HFFc6 (cell line): ENCODE results near the gene VSTM2L. TPM values are rescaled to one million over a fixed set of nuclear protein-coding genes. Genes with fewer than 3 reads are reported as not detected.

Experiments used
- DNase-seq: peaks from one replicate; pipeline ENCODE4 v3.0.0-alpha.2; 2018
- H3K27ac Mint-ChIP-seq: 2 replicates; pipeline ENCODE4 v1.8.0; 2020; ENCODE audit warnings: mild to moderate bottlenecking, mixed read lengths
- H3K27me3 Mint-ChIP-seq: 2 replicates; pipeline ENCODE4 v1.8.0; 2021; ENCODE audit warnings: mild to moderate bottlenecking, moderate library complexity, mixed read lengths; ENCODE audit not compliant: insufficient read depth
- H3K36me3 Mint-ChIP-seq: 2 replicates; pipeline ENCODE4 v1.8.0; 2021; ENCODE audit warnings: low read depth, mixed read lengths
- H3K4me1 Mint-ChIP-seq: 2 replicates; pipeline ENCODE4 v1.8.0; 2020; ENCODE audit warnings: low read depth, mixed read lengths
- H3K4me3 Mint-ChIP-seq: 2 replicates; pipeline ENCODE4 v1.8.0; 2020; ENCODE audit warnings: mild to moderate bottlenecking, moderate library complexity, mixed read lengths
- H3K9me3 Mint-ChIP-seq: 2 replicates; pipeline ENCODE4 v1.8.0; 2020; ENCODE audit warnings: mild to moderate bottlenecking, mixed read lengths
- CTCF ChIP-seq: fragments of 200-600 bp; sonication (generic); IDR thresholded peaks from 2 replicates; pipeline ENCODE4 v1.5.0; 2021; ENCODE audit warnings: antibody characterized with exemption, mild to moderate bottlenecking
- total RNA-seq, 6 experiments: library from RNA; stranded (reverse); fragmentation: NEBNext Ultra II Directional; extraction: Animal tissue kit (Norgen Biotek cat#: 25700); gene quantifications; 2 replicates in 1 of 6; 3 replicates in 5 of 6; pipeline ENCODE4 v1.2.3, GENCODE V29; 2021

The VSTM2L gene
- total RNA-seq, 6 experiments from 2014 or later: 0.12 to 0.95 (median 0.55) TPM; not detected in 2

GRCh38 chr20:37875460-37876175 is 27.3 kb upstream of the VSTM2L start:
- H3K36me3 Mint-ChIP-seq: peaks cover 4% of the 10 kb centered on the region; the same call in 1 of the 2 replicates
- no peaks in the 10 kb centered on the region for H3K9me3 Mint-ChIP-seq
- no peak overlapping the region for H3K27ac Mint-ChIP-seq
- no peaks in the 10 kb centered on the region for H3K4me1 Mint-ChIP-seq
- H3K27me3 Mint-ChIP-seq: peaks cover 7% of the 10 kb centered on the region
- no peak overlapping the region for H3K4me3 Mint-ChIP-seq
- TF ChIP-seq CTCF: no peak
- no peak for DNase-seq

GRCh38 chr20:37876863-37877262 is 26.1 kb upstream of the VSTM2L start:
- peaks cover 12% of the 10 kb centered on the region for H3K27me3 Mint-ChIP-seq

GRCh38 chr20:37877832-37878772 is 24.8 kb upstream of the VSTM2L start:
- Mint-ChIP-seq H3K27ac (no peak overlapping the region), H3K36me3 (no peaks in the 10 kb centered on the region), H3K27me3 (peaks cover 17% of the 10 kb centered on the region), H3K4me3 (no peak overlapping the region), H3K4me1 (no peaks in the 10 kb centered on the region), H3K9me3 (no peaks in the 10 kb centered on the region)
- no peak for DNase-seq
- TF ChIP-seq CTCF: no peak

More at GRCh38 chr20:37876863-37877262, 26.1 kb upstream of the VSTM2L start:
- Mint-ChIP-seq H3K9me3 (no peaks in the 10 kb centered on the region), H3K4me3 (no peak overlapping the region), H3K27ac (no peak overlapping the region), H3K4me1 (no peaks in the 10 kb centered on the region), H3K36me3 (no peaks in the 10 kb centered on the region)
- no peak for DNase-seq
- TF ChIP-seq CTCF: no peak

GRCh38 chr20:37878835-37879599 is 23.9 kb upstream of the VSTM2L start:
- Mint-ChIP-seq H3K4me3 (no peak overlapping the region), H3K27me3 (peaks cover 25% of the 10 kb centered on the region), H3K9me3 (no peaks in the 10 kb centered on the region), H3K36me3 (no peaks in the 10 kb centered on the region), H3K27ac (no peak overlapping the region), H3K4me1 (no peaks in the 10 kb centered on the region)
- no peak for TF ChIP-seq CTCF
- DNase-seq: no peak

GRCh38 chr20:37879843-37880242 is 23.1 kb upstream of the VSTM2L start:
- H3K36me3 Mint-ChIP-seq: no peaks in the 10 kb centered on the region
- no peak for DNase-seq
- H3K4me1 Mint-ChIP-seq: no peaks in the 10 kb centered on the region
- H3K4me3 Mint-ChIP-seq: no peak overlapping the region
- no peak overlapping the region for H3K27ac Mint-ChIP-seq
- H3K27me3 Mint-ChIP-seq: peaks cover 25% of the 10 kb centered on the region
- H3K9me3 Mint-ChIP-seq: no peaks in the 10 kb centered on the region
- TF ChIP-seq CTCF: no peak
